HepG2 (cell line): Measurements from ENCODE around the gene CERS6. TPM values are rescaled to one million over a fixed set of nuclear protein-coding genes. Genes with fewer than 3 reads are reported as not detected.

Source experiments
- ATAC-seq: fragments of 200-7000 bp; cut with Tn5 transposase; 3 replicates; pipeline ENCODE4 v1.9.1; 2020; ENCODE audit warnings: mild to moderate bottlenecking, moderate library complexity
- BruUV-seq: library from RNA; stranded (reverse); fragments of 400-500 nt; replicated peaks from 2 replicates; lab custom pipeline; 2021; lab: Mats Ljungman, UMichigan
- CTCF ChIA-PET: fragments of 300-600 bp; formaldehyde crosslinking; extraction: SDS; loops from one replicate; lab custom pipeline; 2021; ENCODE audit warnings: low total read pairs, inconsistent platforms, low intra/inter-chr PET ratio; lab: Yijun Ruan, JAX
- POLR2A ChIA-PET: fragments of 350-600 bp; sonication (Branson Sonifier 250); formaldehyde crosslinking; loops from one replicate; lab custom pipeline; 2020; ENCODE audit warnings: antibody characterized with exemption, inconsistent platforms; lab: Yijun Ruan, JAX
- DNase-seq: peaks from one replicate; pipeline ENCODE4 v3.0.0-alpha.2; 2015; ENCODE audit warnings: low spot score
- FAIRE-seq: peaks from 3 replicates; lab custom pipeline; 2011; peaks lifted over from hg19 to GRCh38; lab: Jason Lieb, UNC
- H2AFZ ChIP-seq: one replicate; pipeline ENCODE4 v1.6.1; 2011; ENCODE audit warnings: low read length, inconsistent platforms
- H3K27ac ChIP-seq: fragments of 300-600 bp; 3 replicates; pipeline ENCODE4 v1.8.0; 2011; ENCODE audit warnings: mixed run types, mild to moderate bottlenecking, mixed read lengths, low read length, inconsistent platforms; ENCODE audit not compliant: insufficient read depth; ENCODE audit errors: extremely low read length
- H3K27me3 ChIP-seq, 2 experiments: fragments of 200-600 bp in 1 of 2; 2 replicates in 1 of 2; 3 replicates in 1 of 2; pipeline versions ENCODE4 v1.6.0 to v1.8.0; 2011; ENCODE audit warnings: low read length in 2 of 2, mild to moderate bottlenecking in 2 of 2, moderate library complexity in 2 of 2, inconsistent platforms in 1 of 2; ENCODE audit not compliant: insufficient read depth in 2 of 2, control insufficient read depth in 1 of 2
- H3K36me3 ChIP-seq, 2 experiments: fragments of 200-600 bp in 1 of 2; replicated peaks in 1 of 2; 2 replicates in 1 of 2; 3 replicates in 1 of 2; pipeline versions ENCODE4 v1.5.1 to v1.8.0; 2011; ENCODE audit warnings: low read length in 2 of 2, inconsistent platforms in 1 of 2; ENCODE audit not compliant: insufficient read depth in 2 of 2, control insufficient read depth in 1 of 2
- H3K4me1 ChIP-seq: 2 replicates; pipeline ENCODE4 v1.5.1; 2012; ENCODE audit warnings: low read length, inconsistent platforms; ENCODE audit not compliant: insufficient read depth
- H3K4me2 ChIP-seq: 2 replicates; pipeline ENCODE4 v1.6.0; 2011; ENCODE audit warnings: low read depth, low read length, inconsistent platforms
- H3K4me3 ChIP-seq, 3 experiments: fragments of 200-600 bp in 1 of 3; sonication (generic), shearing (Covaris generic) in 1 of 3; replicated peaks in 1 of 3; 2 replicates each; pipeline ENCODE4 v1.5.1; 2011 to 2016; ENCODE audit warnings: low read length in 3 of 3, inconsistent platforms in 2 of 3, low read depth in 2 of 3, mild to moderate bottlenecking in 2 of 3, control low read depth in 1 of 3, mixed read lengths in 1 of 3; ENCODE audit not compliant: insufficient read depth in 1 of 3
- H3K79me2 ChIP-seq: one replicate; pipeline ENCODE4 v1.6.1; 2011; ENCODE audit warnings: low read length, inconsistent platforms; ENCODE audit not compliant: insufficient read depth
- H3K9ac ChIP-seq: 2 replicates; pipeline ENCODE4 v1.6.0; 2011; ENCODE audit warnings: mild to moderate bottlenecking, low read depth, low read length, inconsistent platforms; ENCODE audit not compliant: insufficient read depth
- H3K9me3 ChIP-seq: 2 replicates; pipeline ENCODE4 v1.5.1; 2012; ENCODE audit warnings: mild to moderate bottlenecking, low read length
- H4K20me1 ChIP-seq: 2 replicates; pipeline ENCODE4 v1.6.0; 2011; ENCODE audit warnings: inconsistent platforms, mild to moderate bottlenecking, low read length, moderate library complexity; ENCODE audit not compliant: insufficient read depth
- CHD2 ChIP-seq: IDR thresholded peaks from 2 replicates; pipeline ENCODE4 v1.6.1; 2011; ENCODE audit warnings: low read depth, low read length, improper control_type of control experiment
- ESRRA ChIP-seq: sonication (generic); formaldehyde crosslinking; IDR thresholded peaks from 2 replicates; pipeline ENCODE4 v1.5.1; 2020; ENCODE audit warnings: mild to moderate bottlenecking, low read depth, missing genetic modification reagents
- GABPA ChIP-seq, 2 experiments: IDR thresholded peaks; 2 replicates each; pipeline ENCODE4 v1.6.1; 2011 to 2016; ENCODE audit warnings: low read depth in 2 of 2, low read length in 1 of 2, missing biosample characterization in 1 of 2, missing genetic modification characterization in 1 of 2
- GATAD2A ChIP-seq: IDR thresholded peaks from 2 replicates; pipeline ENCODE4 v1.6.1; 2016
- ISX ChIP-seq: sonication (generic); formaldehyde crosslinking; conservative IDR thresholded peaks from 2 replicates; pipeline ENCODE4 v1.5.0; 2020; ENCODE audit warnings: missing genetic modification reagents
- KLF11 ChIP-seq: IDR thresholded peaks from 2 replicates; pipeline ENCODE4 v1.6.1; 2016; ENCODE audit warnings: missing compliant biosample characterization
- NFKB2 ChIP-seq: sonication (generic); formaldehyde crosslinking; IDR thresholded peaks from 2 replicates; pipeline ENCODE4 v1.4.0; 2020; ENCODE audit warnings: missing genetic modification reagents, borderline replicate concordance
- PBX3 ChIP-seq: sonication (generic); formaldehyde crosslinking; IDR thresholded peaks from 2 replicates; pipeline ENCODE4 v1.8.1; 2023; ENCODE audit warnings: missing genetic modification reagents, inconsistent platforms, borderline replicate concordance
- PPARG ChIP-seq: conservative IDR thresholded peaks from 2 replicates; pipeline ENCODE4 v1.6.1; 2016; ENCODE audit warnings: missing biosample characterization, missing genetic modification reagents
- RBM22 ChIP-seq: fragments of 200-400 bp; formaldehyde crosslinking; optimal IDR thresholded peaks from 2 replicates; pipeline ENCODE3; 2017; ENCODE audit warnings: mild to moderate bottlenecking, low read length, moderate library complexity
- RBM39 ChIP-seq: fragments of 200-400 bp; formaldehyde crosslinking; IDR thresholded peaks from one replicate; pipeline ENCODE4 v1.6.1; 2018; ENCODE audit warnings: antibody characterized with exemption, mild to moderate bottlenecking, low read depth, low read length; ENCODE audit not compliant: poor library complexity, severe bottlenecking
- SIN3B ChIP-seq: fragments of 150-350 bp; IDR thresholded peaks from 2 replicates; pipeline ENCODE4 v1.6.1; 2014; ENCODE audit warnings: low read length
- SRF ChIP-seq: IDR thresholded peaks from 2 replicates; pipeline ENCODE4 v1.6.1; 2011; ENCODE audit warnings: mild to moderate bottlenecking, low read depth, low read length, moderate library complexity
- ZBTB4 ChIP-seq: sonication (generic); formaldehyde crosslinking; IDR thresholded peaks from 2 replicates; pipeline ENCODE4 v1.4.0; 2020; ENCODE audit warnings: missing genetic modification reagents, mild to moderate bottlenecking, borderline replicate concordance
- ZNF430 ChIP-seq: sonication (generic); formaldehyde crosslinking; IDR thresholded peaks from 2 replicates; pipeline ENCODE4 v1.9.0; 2021; ENCODE audit warnings: mild to moderate bottlenecking, missing genetic modification reagents
- ZNF451 ChIP-seq: sonication (generic); formaldehyde crosslinking; IDR thresholded peaks from 2 replicates; pipeline ENCODE4 v1.5.0; 2020; ENCODE audit warnings: mild to moderate bottlenecking, missing genetic modification reagents
- ZNF572 ChIP-seq: sonication (generic); formaldehyde crosslinking; IDR thresholded peaks from 2 replicates; pipeline ENCODE4 v1.5.1; 2020; ENCODE audit warnings: mild to moderate bottlenecking, missing genetic modification reagents
- WGBS: methylation state at CpG from one replicate; pipeline ENCODE4 v1.1.6; 2017; ENCODE audit warnings: low lambda C conversion rate; 5-methylcytosine and 5-hydroxymethylcytosine counted together
- in situ Hi-C: cut with HindIII; loops from 2 replicates; pipeline ENCODE4 v1.10.0; 2017; ENCODE audit warnings: low pct_unique_long_range_greater_than_20kb; ENCODE audit not compliant: extremely low pct_ligation_motif_present
- intact Hi-C: fragments of 100-400 bp; cut with micrococcal nuclease; formaldehyde crosslinking; loops from one replicate; pipeline ENCODE4 v1.10.0; 2022; ENCODE audit not compliant: unreplicated experiment
- polyA plus RNA-seq, 8 experiments: library from polyadenylated mRNA; depleted of rRNA in 3 of 8; stranded (reverse) in 7 of 8; unstranded in 1 of 8; fragments of >200 nt; fragmentation: Illumina TruSeq in 4 of 8; extraction: Trizol in 4 of 8; gene quantifications; 2 replicates each; pipeline versions ENCODE4 v1.2.1 to v1.2.3, GENCODE V29; 2011 to 2016; ENCODE audit warnings: low read depth in 4 of 8, missing spikeins in 1 of 8, mixed read lengths in 1 of 8; ENCODE audit not compliant: insufficient read depth in 1 of 8
- total RNA-seq, 5 experiments: library from RNA; depleted of rRNA; stranded (reverse); fragments of >200 nt; fragmentation: Illumina TruSeq; extraction: Trizol; gene quantifications; 2 replicates each; pipeline ENCODE4 v1.2.3, GENCODE V29; 2016; ENCODE audit warnings: low read depth in 1 of 5
- TF ChIP-seq, protein P1 (sequence below): sonication (generic); formaldehyde crosslinking; IDR thresholded peaks from 2 replicates; pipeline ENCODE4 v1.4.0; 2020; ENCODE audit warnings: missing genetic modification reagents; ENCODE audit errors: not compliant biosample characterization

The CERS6 gene
- total and polyA plus RNA-seq, 2 of the 13 experiments (the other 11 are each of a cell fraction or from before 2014, with no cell fraction given) = 10.1 to 20.3 TPM

DNA sequence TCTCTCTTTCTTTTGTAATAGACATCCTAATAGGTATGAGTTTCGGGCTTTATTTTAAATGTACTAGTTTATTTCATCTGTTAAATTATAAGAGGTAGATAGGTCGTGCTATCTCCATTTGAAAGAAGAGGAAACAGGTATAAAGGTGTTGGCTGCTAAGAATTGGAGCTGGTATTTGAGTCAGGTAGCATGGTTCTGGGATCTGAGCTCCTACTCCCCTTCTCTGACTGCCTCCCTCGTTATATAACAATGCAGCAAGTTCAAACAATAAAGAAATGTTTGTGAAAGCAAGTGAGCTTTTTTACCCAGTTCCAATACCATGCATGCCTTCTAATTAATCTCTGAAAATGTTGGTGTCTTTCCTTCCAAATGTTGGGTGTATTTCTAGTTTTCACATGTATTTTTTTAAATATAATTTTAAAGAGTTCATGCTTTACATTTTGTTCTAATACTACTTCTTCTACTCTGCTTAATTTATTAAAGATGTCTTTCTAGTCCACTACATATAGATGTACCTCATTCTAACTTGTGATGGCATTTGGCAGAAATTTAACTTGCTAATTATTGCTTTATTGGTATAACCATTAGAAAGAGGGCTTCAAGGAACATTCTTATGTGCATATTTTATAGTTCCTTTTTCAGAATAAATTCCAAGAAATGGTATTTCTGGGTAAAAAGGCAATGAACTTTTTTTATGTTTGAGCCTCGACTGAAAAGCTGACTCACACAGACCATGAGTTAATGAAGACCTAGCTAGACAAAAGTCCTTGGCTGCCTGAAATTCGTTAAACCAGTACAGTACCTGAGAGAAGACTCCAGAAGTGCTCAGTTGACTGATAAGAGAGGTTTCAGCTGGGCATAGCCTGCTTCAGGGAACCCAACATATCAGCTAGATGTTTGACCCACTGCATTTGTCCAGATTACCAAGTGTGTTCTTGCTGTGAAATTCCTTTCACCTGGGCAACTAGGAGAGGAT lies 133.5 kb downstream of the CERS6 start:
- BruUV-seq = no TSS peak
- ChIA-PET POLR2A (no interaction called here), CTCF (no interaction called here)
- no peak for FAIRE-seq
- H2AFZ ChIP-seq = no peak overlapping the region
- no peak for ATAC-seq
- in situ Hi-C loops = no loop called here
- intact Hi-C loops = no loop called here
- no peaks in the 10 kb centered on the region for H3K79me2 ChIP-seq
- no peaks in the 10 kb centered on the region for H3K9me3 ChIP-seq
- H3K36me3 ChIP-seq = no peaks in the 10 kb centered on the region
- no peak for DNase-seq
- no peak overlapping the region for H3K4me3 ChIP-seq
- no peaks in the 10 kb centered on the region for H4K20me1 ChIP-seq
- H3K4me2 ChIP-seq = no peak overlapping the region
- H3K4me1 ChIP-seq = no peaks in the 10 kb centered on the region
- no peak overlapping the region for H3K9ac ChIP-seq
- 92% methylated on average over 5 of the region's 5 CpGs for WGBS
- no peaks in the 10 kb centered on the region for H3K27me3 ChIP-seq
- H3K27ac ChIP-seq = no peak overlapping the region
- TF ChIP-seq RBM39 (no peak), ZNF572 (CRISPR knock-in tag) (no peak), ESRRA (no peak), KLF11 (CRISPR knock-in tag) (no peak), SIN3B (no peak), GATAD2A (CRISPR knock-in tag) (no peak), RBM22 (no peak), GABPA (IDR thresholded peaks at IDR 0.05; ENCODE audit: low read depth, low read length) (no peak), GABPA (CRISPR knock-in tag; IDR thresholded peaks at IDR 0.05; ENCODE audit: low read depth) (no peak), ZNF451 (no peak), NFKB2 (CRISPR knock-in tag) (no peak), ZNF430 (CRISPR knock-in tag) (no peak), ISX (no peak), ZBTB4 (CRISPR knock-in tag) (no peak), PBX3 (CRISPR knock-in tag) (no peak), PPARG (no peak), CHD2 (no peak), SRF (no peak)
- TF ChIP-seq, protein P1, sequence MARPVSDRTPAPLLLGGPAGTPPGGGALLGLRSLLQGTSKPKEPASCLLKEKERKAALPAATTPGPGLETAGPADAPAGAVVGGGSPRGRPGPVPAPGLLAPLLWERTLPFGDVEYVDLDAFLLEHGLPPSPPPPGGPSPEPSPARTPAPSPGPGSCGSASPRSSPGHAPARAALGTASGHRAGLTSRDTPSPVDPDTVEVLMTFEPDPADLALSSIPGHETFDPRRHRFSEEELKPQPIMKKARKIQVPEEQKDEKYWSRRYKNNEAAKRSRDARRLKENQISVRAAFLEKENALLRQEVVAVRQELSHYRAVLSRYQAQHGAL (CRISPR knock-in tag) = no peak
